GM21367 (cell line): ENCODE measurements around the gene HHIP.

Source experiments
- ATAC-seq: cut with Tn5 transposase; IDR thresholded peaks from one replicate; pipeline ENCODE4 v1.9.1; 2021; ENCODE audit not compliant: unreplicated experiment

The HHIP gene

GRCh38 chr4:144705601-144706590, 59.9 kb downstream of the HHIP start:
- no peak for ATAC-seq

DNA sequence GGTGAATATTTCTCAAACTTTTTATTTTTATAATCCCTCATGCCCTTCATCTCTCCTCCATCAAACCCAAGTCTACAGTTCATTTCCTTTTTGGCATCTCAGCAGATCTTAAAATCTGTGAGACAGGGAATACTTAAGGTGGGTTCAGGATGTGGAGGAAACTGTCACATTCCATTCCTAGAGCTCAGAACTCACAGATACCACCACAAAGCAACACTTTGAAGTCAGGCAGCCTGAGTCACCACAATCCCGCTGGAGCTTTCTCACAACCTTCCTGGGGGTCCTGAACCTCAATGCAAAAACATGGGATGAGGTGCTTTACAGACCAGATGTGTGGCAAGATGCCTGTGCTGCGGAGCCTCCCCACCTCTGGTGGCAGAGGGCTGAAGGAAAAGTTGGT, 63.2 kb downstream of the HHIP start:
- ATAC-seq = no peak

DNA sequence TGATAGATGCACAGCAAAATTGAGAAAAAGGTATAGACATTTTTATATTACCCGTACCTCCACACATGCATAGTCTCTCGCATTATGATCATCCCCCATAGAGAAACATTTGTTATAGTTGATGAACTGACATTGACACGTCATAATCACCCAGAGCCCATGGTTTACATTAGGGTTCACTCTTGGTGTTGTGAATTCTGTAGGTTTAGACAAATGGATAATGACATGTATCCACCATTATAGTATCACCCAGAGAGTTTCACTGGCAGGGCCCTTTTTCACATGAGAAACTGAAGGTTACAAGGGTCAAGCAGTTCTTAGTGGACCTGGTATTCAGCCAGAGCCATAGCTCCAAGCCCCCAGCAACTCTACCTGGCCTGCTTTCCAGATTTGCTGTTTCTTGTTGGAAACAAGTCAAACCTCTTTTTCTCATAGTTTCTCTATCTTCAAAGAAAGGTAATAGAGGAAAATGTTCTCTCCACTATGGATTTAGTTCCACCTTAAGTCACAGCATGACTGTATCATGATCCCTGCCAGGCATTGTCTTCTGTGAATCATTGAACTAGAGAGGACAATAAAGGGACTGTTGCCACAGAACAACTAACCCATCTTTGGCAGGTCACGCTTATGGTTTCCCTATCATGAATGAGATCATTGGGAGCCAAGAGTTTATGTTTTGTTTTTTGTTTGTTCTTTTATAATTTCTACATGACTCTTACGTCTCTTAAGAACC, 64.0 kb downstream of the HHIP start:
- no peak for ATAC-seq

- no peak for ATAC-seq
These were observed 64.6 kb downstream of the HHIP start for GRCh38 chr4:144710526-144710912.

GRCh38 chr4:144711700-144712456, 65.9 kb downstream of the HHIP start:
- no peak for ATAC-seq

DNA sequence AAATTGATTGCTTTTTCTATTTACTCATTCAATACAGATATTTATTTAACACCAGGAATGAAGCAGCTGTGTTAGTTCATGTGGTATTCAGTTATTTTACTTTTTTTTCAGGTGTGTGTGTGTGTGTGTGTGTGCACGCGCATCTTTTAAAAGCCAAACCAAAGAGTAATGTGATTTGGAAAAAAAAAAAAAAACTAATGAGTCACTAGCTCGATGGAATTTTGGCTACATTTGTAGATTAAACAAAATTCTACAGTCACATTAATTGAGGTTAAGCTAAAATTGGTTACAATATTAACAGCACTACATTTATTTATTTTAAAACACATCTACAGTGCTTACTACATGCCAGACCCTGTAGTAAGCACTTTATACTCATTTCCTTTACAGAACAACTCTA, 66.8 kb downstream of the HHIP start:
- ATAC-seq = no peak

DNA sequence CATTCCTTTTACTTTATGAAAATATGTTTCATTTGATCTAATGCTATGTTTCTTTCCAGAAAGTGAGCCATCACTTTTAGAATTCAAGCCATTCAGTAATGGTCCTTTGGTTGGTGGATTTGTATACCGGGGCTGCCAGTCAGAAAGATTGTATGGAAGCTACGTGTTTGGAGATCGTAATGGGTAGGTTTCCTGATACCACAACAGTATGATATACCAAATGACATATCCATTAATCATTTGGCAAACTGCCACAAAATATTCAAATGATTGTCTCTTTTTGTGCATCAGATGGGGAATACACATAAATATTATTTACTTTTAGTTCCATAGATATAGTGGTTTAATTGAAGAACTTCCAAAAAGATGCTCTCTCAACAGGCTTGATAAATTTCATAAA, 68.2 kb downstream of the HHIP start:
- ATAC-seq = no peak

DNA sequence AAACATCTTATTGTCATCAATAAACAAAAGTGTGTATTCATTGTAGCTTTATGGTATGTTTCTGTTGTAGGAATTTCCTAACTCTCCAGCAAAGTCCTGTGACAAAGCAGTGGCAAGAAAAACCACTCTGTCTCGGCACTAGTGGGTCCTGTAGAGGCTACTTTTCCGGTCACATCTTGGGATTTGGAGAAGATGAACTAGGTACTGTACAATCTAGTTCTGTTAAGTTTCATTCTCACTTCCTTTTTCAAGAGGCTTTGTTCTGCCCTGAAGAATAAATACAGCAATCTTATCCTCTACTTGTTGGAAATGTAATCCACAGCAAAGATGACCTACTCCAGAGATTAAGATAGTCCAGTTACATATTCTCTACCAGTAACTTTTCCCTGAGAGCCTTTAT, 69.3 kb downstream of the HHIP start:
- peak; percentile 74 for ATAC-seq

DNA sequence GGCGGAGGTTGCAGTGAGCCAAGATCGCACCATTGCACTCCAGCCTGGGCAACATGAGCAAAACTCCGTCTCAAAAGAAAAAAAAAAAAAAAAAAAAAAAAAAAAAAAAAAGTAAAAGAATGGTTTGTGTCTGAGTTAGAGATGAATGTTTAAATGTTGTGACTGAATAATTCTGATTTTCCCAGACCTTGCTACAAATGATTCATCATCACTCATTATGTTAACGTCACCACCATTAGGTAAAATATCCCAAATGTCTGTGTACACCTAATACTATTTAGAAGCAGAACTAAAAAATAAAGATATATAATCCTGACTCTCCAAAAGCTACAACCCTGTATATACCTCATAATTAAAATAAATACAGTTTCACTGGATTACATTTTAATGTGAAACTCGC, 70.8 kb downstream of the HHIP start:
- no peak for ATAC-seq

DNA sequence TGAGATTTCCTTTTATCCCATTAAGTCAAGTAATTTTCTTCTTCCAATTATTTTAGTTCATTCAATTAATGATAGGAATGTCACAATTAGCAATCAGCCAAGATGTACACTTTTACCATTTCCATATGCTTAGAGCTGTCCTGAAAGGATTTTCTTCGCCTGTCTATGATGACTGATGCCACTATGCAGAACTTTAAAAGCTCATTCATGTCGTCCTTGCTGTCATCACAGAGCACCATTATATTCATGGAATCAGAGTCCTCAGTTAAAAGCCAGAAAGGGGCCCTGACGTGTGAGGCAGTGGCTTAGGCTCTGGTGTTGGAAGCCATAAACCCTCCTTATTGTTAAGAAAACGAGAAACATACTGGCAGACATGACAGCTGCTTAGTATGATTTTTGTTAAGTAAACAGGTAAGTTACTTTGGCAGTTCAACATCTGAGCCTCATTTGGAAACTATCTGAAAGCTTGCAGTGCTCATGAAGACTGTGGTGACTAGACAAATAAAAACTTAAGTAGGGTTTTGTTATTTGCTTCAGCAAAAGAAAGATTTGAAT, 73.1 kb downstream of the HHIP start:
- no peak for ATAC-seq

- no peak for ATAC-seq
These were observed 74.5 kb downstream of the HHIP start for GRCh38 chr4:144720491-144720890.

DNA sequence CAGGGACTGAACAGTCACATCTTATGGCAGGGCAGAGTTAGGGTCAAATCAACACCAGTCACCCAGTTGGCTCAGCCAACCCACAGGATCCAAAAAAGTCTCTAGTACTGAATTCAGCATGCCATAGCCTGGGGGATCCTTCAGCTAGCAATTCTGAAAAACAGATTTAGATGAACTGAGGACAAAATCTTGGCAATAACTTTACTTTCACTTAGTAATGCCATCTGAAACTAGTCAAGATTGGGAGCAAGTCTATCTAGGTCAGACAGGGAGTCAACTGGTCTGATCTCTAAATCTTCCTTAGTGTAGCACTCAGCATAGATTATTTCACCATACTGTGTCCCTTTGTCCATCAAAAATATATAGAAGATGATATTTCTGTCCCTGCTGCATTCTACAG, 76.0 kb downstream of the HHIP start:
- no peak for ATAC-seq

DNA sequence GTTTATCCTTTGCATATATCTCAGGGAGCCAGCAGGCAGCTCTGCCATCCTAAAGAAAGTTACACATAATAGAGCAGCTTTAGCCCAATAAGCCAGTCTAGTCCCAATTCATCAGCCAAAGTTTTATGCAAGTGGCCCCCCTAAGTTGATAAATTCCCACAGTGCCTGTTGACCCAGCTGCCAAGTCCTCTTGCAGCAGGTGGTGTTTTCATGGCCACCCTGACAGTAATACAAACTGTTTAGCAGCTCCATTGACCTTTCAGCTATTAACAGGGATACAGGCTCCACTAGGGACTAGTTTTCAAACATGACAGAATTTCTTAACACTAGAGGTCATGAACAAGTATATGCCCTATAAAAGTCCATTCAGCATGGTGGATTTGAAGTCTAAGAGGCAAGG, 77.5 kb downstream of the HHIP start:
- no peak for ATAC-seq

DNA sequence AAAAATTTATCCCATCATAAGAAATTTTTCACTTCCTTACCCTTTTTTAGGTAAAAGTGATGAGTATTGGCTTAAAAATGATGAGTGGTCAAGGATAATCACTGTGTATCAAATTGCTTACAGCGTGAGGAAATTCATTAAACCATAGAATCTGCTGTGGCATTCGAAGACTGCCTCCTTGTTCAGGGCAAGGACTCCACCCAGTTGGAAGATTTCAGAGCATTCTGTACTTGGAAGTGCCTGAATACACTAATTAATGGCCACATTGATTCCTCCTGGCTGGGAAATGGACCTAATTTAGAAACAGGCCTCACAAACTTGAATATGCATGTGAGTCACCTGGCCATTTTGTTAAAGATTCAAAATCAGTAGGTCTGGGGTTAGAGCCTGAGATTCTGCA, 83.2 kb downstream of the HHIP start:
- ATAC-seq = no peak

- ATAC-seq = no peak
These were observed 86.8 kb downstream of the HHIP start for GRCh38 chr4:144732584-144733428.

GRCh38 chr4:144733566-144733965, 87.6 kb downstream of the HHIP start:
- no peak for ATAC-seq

- no peak for ATAC-seq
These were observed 88.6 kb downstream of the HHIP start for GRCh38 chr4:144734522-144734921.

DNA sequence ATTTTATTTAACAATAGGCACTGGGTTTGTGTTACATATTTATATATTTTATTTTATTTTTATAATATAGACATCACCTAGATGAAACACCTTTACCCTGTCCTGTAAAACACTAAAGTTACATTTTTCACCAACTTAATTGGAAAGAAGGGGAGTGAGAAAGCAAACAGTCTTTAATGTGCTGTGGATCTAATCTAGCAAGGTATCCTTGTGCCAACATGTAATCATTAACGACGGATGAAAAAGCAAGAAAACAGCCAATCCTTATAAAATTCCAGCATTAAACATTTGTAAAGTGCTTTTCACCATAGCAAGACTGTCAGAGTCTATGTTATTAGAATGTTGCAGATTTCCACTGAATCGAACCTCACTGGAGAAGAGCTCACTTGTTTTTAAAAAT, 92.7 kb downstream of the HHIP start:
- no peak for ATAC-seq

- no peak for ATAC-seq
These were observed 93.6 kb downstream of the HHIP start for GRCh38 chr4:144739511-144740033.

GRCh38 chr4:144740316-144740715, 94.4 kb downstream of the HHIP start:
- no peak for ATAC-seq
